ENCODE measurements around the gene TRIM66. TPM values are rescaled to one million over a fixed set of nuclear protein-coding genes. Genes with fewer than 3 reads are reported as not detected.
A peak's percentile ranks its signal among the peaks of the same experiment; 100 is the strongest.

The TRIM66 gene
- total RNA-seq, 2 donors from 2014 or later = 16.2 to 25.3 TPM

GRCh38 chr11:8717876-8718753, 35.6 kb upstream of the TRIM66 start:
- H3K36me3 Mint-ChIP-seq = no peaks in the 10 kb centered on the region
- peak overlapping the region in 1 of 2 donors; percentile 85 for H3K27ac Mint-ChIP-seq
- no peaks in the 10 kb centered on the region for H3K9me3 Mint-ChIP-seq
- DNase-seq (ENCODE audit: low spot score in 2 of 2) (no peak), ATAC-seq (no peak)

GRCh38 chr11:8717544-8717875, 35.0 kb upstream of the TRIM66 start:
- DNase-seq (ENCODE audit: low spot score in 2 of 2) (no peak), ATAC-seq (no peak)
- Mint-ChIP-seq H3K9me3 (no peaks in the 10 kb centered on the region), H3K27ac (peak overlapping the region; percentile 8 to 85), H3K36me3 (no peaks in the 10 kb centered on the region)

GRCh38 chr11:8715501-8715900, 33.0 kb upstream of the TRIM66 start:
- no peak for ATAC-seq

GRCh38 chr11:8714622-8715225, 32.3 kb upstream of the TRIM66 start:
- no peak overlapping the region for H3K27ac Mint-ChIP-seq
- DNase-seq (ENCODE audit: low spot score in 2 of 2) = no peak
- no peaks in the 10 kb centered on the region for H3K36me3 Mint-ChIP-seq
- no peak for ATAC-seq
- H3K9me3 Mint-ChIP-seq = no peaks in the 10 kb centered on the region

More at GRCh38 chr11:8715501-8715900, 33.0 kb upstream of the TRIM66 start:
- Mint-ChIP-seq H3K9me3 (no peaks in the 10 kb centered on the region), H3K27ac (peak overlapping the region in 1 of 2 donors; percentile 14), H3K36me3 (no peaks in the 10 kb centered on the region)
- DNase-seq (ENCODE audit: low spot score in 2 of 2) = no peak

GRCh38 chr11:8713760-8714454, 31.4 kb upstream of the TRIM66 start:
- ATAC-seq (no peak), DNase-seq (ENCODE audit: low spot score in 2 of 2) (no peak)
- Mint-ChIP-seq H3K36me3 (no peaks in the 10 kb centered on the region), H3K27ac (no peak overlapping the region), H3K9me3 (no peaks in the 10 kb centered on the region)

GRCh38 chr11:8712506-8712905, 30.0 kb upstream of the TRIM66 start:
- Mint-ChIP-seq H3K36me3 (no peaks in the 10 kb centered on the region), H3K9me3 (no peaks in the 10 kb centered on the region), H3K27ac (no peak overlapping the region)
- ATAC-seq (no peak), DNase-seq (ENCODE audit: low spot score in 2 of 2) (no peak)

GRCh38 chr11:8711895-8712442, 29.5 kb upstream of the TRIM66 start:
- Mint-ChIP-seq H3K9me3 (no peaks in the 10 kb centered on the region), H3K27ac (no peak overlapping the region), H3K36me3 (no peaks in the 10 kb centered on the region)
- DNase-seq (ENCODE audit: low spot score in 2 of 2) = no peak
- ATAC-seq = no peak

GRCh38 chr11:8709777-8710176, 27.3 kb upstream of the TRIM66 start:
- DNase-seq (ENCODE audit: low spot score in 2 of 2) = no peak
- Mint-ChIP-seq H3K9me3 (no peaks in the 10 kb centered on the region), H3K27ac (no peak overlapping the region), H3K36me3 (no peaks in the 10 kb centered on the region)
- ATAC-seq = no peak

- Mint-ChIP-seq H3K9me3 (no peaks in the 10 kb centered on the region), H3K27ac (no peak overlapping the region), H3K36me3 (no peaks in the 10 kb centered on the region)
- no peak for ATAC-seq
- DNase-seq (ENCODE audit: low spot score in 2 of 2) = no peak
These were observed 26.7 kb upstream of the TRIM66 start for GRCh38 chr11:8709002-8709672.

- Mint-ChIP-seq H3K36me3 (no peaks in the 10 kb centered on the region), H3K9me3 (no peaks in the 10 kb centered on the region), H3K27ac (no peak overlapping the region)
- ATAC-seq (no peak), DNase-seq (ENCODE audit: low spot score in 2 of 2) (no peak)
These were observed 25.2 kb upstream of the TRIM66 start for GRCh38 chr11:8707541-8708191.

GRCh38 chr11:8706673-8707432, 24.4 kb upstream of the TRIM66 start:
- Mint-ChIP-seq H3K9me3 (no peaks in the 10 kb centered on the region), H3K36me3 (no peaks in the 10 kb centered on the region), H3K27ac (peak overlapping the region in 1 of 2 donors; percentile 40)
- ATAC-seq (no peak), DNase-seq (ENCODE audit: low spot score in 2 of 2) (no peak)

- Mint-ChIP-seq H3K27ac (no peak overlapping the region), H3K9me3 (no peaks in the 10 kb centered on the region), H3K36me3 (no peaks in the 10 kb centered on the region)
- DNase-seq (ENCODE audit: low spot score in 2 of 2) (no peak), ATAC-seq (no peak)
These were observed 22.7 kb upstream of the TRIM66 start for GRCh38 chr11:8705146-8705545.

- H3K36me3 Mint-ChIP-seq = no peaks in the 10 kb centered on the region
- H3K9me3 Mint-ChIP-seq = no peaks in the 10 kb centered on the region
- H3K27ac Mint-ChIP-seq = no peak overlapping the region
- ATAC-seq = no peak
- no peak for DNase-seq (ENCODE audit: low spot score in 2 of 2)
These were observed 21.7 kb upstream of the TRIM66 start for GRCh38 chr11:8704136-8704535.

GRCh38 chr11:8702598-8702915, 20.1 kb upstream of the TRIM66 start:
- H3K9me3 Mint-ChIP-seq = no peaks in the 10 kb centered on the region
- ATAC-seq (no peak), DNase-seq (ENCODE audit: low spot score in 2 of 2) (no peak)
- H3K36me3 Mint-ChIP-seq = no peaks in the 10 kb centered on the region
- H3K27ac Mint-ChIP-seq = peak overlapping the region in 1 of 2 donors; percentile 16

GRCh38 chr11:8701891-8702597, 19.6 kb upstream of the TRIM66 start:
- DNase-seq (ENCODE audit: low spot score in 2 of 2) = no peak
- H3K27ac Mint-ChIP-seq = peak overlapping the region in 1 of 2 donors; percentile 16
- H3K9me3 Mint-ChIP-seq = no peaks in the 10 kb centered on the region
- ATAC-seq = no peak
- H3K36me3 Mint-ChIP-seq = no peaks in the 10 kb centered on the region

Measured in activated naive CD4-positive, alpha-beta T cell treated with anti-CD3 and anti-CD28 coated beads, Interleukin-2, amount 50 U/mL, for 72 hours (primary cell).